NCI-H774 (cell line): ENCODE data around the gene GALNTL6.
"Not testable (repeated sequence)": the region's sequence is repeated elsewhere in the genome, so short reads cannot be mapped to it uniquely, and the experiment has no call there.

Experiments
- DNase-seq: peaks from one replicate; lab custom pipeline; 2025; lab: John Stamatoyannopoulos, UW

GALNTL6 gene

DNA sequence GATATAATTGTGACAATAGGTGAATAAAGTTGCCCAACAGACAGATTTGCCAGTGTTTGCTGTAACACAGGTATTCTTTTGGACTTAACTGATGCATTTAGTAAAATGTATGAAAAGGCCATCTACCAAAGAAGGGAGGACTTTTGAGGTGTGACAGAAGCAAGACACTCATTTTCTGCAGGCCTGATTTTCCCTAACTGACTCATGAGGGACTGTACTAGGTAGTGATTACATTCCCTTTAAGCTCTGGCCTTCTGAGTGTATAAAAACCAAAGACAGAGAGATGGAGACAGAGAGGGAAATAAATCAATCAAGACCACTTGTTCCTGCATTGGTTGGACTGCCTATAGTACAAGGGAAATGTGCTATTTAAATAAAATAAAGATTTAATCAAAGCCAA is 1204.6 kb downstream of the GALNTL6 start:
- DNase-seq: no peak

GRCh38 chr4:173018446-173018845 is 1205.2 kb downstream of the GALNTL6 start:
- no peak for DNase-seq

DNA sequence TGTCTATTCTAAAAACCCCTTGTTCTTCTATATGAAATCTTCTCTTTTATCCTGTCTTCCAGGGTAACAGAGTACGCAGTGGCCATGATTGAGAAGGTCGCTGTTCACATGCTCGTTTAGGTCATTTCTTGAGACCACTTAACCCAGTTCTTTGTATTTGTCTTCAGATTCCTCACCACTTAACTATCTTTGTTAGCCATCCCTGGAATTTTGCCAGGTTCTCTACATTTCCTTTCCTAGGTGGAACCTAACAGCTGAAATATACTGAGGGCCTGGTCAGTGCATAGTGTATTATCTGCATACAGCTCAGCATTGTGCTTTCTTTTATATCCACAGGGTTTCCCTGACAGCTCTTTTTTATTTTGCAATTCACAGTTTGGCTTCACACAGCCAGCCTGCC is 1206.5 kb downstream of the GALNTL6 start:
- no peak for DNase-seq

DNA sequence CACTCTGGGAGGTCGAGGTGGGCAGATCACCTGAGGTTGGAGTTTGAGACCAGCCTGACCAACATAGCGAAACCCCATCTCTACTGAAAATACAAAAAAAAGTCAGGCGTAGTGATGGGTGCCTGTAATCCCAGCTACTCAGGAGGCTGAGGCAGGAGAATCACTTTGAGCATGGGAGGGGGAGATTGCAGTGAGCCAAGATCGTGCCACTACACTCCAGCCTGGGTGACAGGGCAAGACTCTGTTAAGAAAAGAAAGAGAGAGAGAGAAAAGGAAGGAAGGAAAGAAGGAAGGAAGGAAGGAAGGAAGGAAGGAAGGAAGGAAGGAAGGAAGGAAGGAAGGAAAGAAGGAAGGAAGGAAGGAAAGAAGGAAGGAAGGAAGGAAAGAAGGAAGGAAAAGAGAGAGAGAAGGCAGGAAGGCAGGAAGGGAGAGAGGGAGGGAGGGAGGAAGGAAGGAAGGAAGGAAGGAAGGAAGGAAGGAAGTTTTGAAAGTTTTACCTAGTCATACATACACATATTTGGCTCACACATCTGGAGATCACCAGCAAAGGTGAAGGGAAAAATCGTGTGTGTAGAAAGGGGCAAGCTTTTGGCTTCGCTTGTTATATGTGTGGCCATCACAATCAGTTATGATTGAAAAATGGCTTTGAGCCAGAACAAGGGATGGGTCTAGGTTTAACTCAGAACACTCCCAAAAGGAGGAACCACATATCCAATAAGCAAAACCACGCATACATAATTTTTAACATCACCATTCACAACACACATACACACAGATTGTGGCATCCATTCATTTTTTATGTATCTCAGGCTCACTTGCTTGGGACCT is 1208.8 kb downstream of the GALNTL6 start:
- not testable (repeated sequence) for DNase-seq

- no peak for DNase-seq
These were observed 1211.0 kb downstream of the GALNTL6 start for GRCh38 chr4:173024203-173024602.

DNA sequence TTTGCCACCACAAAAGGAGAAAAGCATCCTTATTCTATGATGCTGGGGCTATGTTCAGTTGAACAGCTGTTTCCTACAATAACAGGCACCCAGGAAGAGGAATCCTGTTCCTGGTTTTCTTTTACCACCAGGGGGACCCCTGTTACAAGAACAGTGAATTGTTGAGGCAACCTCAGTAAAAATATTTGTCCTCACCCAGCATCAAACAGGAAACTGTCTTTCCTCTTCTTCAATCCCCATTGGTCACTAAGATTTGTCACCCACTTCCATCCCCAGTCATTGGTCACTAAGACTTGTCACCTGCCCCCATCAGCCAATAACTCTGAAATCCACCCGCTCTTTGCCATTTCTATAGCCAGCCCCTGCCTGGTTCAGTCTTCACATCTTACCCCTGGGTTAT is 1211.9 kb downstream of the GALNTL6 start:
- peak; percentile 48 for DNase-seq

DNA sequence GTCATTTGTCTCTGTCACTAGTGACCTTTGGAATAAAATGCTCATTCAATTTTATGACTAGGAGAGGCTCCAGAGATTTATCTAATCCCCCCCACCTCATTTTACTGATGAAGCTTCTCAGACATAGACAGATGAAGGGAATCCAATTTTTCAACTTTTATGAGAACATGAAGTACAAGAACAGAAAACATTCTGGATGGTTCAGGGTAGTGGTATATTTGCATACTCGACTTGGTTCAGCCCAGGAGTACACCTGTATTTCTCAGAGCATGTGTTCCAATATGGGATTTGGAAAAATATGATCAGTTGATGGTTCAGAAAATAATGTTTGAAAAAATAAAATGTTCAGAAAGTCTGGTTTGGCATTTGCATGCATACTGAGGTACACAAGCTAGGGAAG is 1224.0 kb downstream of the GALNTL6 start:
- no peak for DNase-seq

DNA sequence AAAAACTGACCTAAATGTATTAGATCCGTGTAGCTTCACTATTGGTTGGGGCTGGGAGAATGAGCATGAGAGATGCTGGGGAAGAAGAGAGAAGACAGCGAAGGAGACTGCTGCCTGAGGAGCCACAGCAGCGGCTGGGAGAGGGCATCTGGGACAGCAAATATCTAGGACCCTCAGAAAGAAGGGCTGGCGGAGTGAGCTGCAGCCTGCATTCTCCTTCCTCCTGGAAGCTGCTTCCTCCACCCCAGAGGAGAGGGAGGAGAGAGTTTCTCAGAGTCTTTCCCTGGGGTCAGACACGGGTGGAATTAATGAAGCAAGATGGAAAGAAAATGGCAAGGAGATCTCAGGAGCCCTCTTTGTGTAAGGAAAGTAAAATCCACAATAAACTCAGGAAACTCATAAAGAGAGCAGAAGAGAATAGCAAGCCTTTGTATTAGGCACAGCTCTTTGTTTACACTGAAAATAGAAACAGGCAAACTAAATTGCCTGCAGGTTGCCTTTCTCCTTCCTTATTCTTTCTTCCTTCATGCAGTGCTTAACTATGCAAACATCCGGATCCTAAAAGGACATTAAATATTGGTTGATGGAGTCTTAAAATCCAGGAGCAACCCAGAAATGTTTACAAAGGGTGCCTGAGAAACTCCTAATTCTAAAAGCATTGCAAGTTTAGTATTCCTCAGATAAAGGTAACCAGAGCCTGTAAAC is 1225.1 kb downstream of the GALNTL6 start:
- no peak for DNase-seq

DNA sequence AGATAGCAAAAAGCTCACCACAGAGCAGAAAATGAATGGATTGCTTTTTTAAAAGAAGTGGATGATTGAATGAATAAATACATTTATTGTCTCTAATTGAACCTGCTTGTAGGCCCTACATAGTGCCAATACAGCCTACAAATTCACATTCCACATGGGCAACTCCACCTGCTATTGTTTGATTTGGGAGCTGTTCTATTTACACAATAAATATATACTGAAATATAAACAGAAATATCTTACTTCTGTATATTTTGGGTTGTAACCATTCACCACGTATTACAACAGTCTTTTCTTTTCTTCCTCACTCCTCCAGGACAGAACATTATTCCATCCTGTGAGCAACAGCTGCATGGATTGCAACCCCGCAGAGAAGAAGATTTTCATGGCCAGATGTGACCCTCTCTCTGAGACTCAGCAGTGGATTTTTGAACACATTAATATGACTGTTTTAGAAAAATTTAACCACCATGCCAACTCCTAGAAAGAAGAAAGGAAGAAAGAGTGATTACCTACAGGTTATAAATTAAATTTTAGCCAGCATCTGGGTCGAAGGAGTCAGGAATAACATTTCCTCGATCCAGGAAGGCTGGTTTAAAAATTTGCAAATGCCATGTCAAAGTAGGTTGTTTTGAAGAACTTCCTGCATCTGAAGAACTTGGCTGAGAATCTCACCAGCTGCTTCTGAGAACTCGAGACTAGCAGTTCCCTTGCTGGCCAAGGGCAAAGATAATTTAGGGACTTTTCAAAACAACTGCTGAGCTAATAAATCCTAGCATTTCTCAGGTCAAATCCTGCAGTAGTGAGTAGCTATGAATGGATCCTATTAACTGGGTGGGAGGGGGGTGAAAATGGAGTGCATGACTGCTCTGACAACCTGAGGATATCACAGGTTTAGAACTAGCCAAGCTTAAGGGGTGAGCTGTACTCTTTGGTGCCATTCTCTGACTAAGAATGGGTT is 1226.7 kb downstream of the GALNTL6 start:
- peak; percentile 31 for DNase-seq

- DNase-seq: no peak
These were observed 1228.3 kb downstream of the GALNTL6 start for GRCh38 chr4:173041482-173041881.

DNA sequence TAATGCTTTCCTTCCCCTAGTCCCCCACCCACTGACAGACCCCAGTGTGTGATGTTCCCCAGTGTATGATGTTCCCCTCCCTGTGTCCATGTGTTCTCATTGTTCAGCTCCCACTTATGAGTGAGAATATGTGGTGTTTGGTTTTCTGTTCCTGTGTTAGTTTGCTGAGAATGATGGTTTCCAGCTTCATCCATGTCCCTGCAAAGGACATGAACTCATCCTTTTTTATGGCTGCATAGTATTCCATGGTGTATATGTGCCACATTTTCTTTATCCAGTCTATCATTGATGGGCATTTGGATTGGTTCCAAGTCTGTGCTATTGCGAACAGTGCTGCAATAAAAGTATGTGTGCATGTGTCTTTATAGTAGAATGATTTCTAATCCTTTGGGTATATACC is 1228.9 kb downstream of the GALNTL6 start:
- not testable (repeated sequence) for DNase-seq

DNA sequence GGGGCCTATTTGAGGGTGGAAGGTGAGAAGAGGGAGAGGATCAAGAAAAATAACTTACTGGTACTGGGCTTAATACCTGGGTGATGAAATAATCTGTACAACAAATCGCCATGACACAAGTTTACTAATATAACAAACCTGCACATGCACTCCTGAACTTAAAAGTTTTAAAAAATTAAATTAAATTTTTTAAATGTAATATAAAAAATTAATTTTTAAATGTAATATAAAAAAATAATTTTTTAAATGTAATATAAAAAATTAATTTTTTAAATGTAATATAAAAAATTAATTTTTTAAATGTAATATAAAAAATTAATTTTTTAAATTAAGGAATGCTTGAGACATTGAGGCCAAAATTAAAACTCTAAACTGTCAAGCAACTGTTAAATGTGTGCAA is 1231.1 kb downstream of the GALNTL6 start:
- DNase-seq: no peak

GRCh38 chr4:173045571-173045970 is 1232.4 kb downstream of the GALNTL6 start:
- no peak for DNase-seq

DNA sequence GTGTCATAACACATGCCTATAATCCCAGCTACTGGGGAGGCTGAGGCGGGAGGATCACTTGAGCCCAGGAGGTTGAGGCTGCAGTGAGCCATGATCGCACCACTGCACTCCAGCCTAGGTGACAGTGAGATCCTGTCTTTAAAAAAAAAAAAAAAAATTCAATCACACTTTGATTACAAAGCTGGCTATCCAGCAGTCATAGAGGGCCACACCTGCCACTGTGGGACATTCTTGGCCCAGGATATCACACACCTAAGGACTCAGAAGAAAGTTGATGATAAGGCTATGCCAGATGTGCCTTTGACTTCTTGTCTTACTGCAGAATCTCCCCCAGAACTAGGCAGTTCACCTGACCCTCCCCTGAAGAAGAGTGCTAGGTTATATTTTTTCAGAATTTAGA is 1232.9 kb downstream of the GALNTL6 start:
- no peak for DNase-seq

DNA sequence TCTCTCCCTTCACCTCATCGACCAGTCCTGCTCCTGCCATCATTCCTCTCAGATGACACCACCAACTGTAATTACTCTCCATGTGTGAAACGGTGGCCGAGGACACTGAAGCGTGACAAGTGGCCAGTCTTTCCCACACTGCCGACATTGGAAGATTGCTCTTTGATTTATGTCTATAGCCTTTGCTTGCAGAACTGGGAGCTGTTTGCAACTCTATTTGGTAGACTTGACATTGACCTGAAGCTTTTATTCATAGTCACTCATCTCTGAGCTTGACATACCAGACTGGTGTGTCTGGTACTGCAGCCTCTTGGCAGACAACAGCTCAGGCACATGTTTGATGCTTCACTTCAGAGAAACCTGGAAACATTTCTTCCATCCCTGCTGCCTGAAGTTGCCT is 1233.6 kb downstream of the GALNTL6 start:
- peak; percentile 12 for DNase-seq

- no peak for DNase-seq
These were observed 1238.0 kb downstream of the GALNTL6 start for GRCh38 chr4:173051232-173051631.

- DNase-seq: no peak
These were observed 1238.5 kb downstream of the GALNTL6 start for GRCh38 chr4:173051716-173052115.

- no peak for DNase-seq
These were observed 1239.2 kb downstream of the GALNTL6 start for GRCh38 chr4:173052439-173052838.

- DNase-seq: no peak
These were observed 1243.1 kb downstream of the GALNTL6 start for GRCh38 chr4:173056271-173056670.

- peak; percentile 52 for DNase-seq
These were observed 1243.5 kb downstream of the GALNTL6 start for GRCh38 chr4:173056710-173057109.

DNA sequence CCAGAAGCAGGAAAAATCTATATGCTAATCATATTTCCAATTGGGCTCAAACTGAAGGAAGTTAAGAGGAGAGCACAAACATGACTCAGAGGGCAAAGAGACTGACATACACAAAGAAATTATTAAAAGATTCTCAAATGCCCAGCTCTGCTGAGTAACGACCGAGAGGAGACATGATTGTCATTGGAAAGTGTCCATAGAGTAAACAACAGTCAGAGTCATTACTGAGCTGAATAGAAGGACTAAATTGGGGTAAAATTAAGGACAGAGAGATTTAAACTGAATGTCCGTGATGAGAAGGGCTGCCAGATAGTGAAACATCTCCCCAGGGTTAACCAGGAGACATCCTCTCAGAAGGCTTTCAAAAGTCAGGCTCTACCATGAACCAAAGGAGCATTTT is 1244.2 kb downstream of the GALNTL6 start:
- peak; percentile 9 for DNase-seq

GRCh38 chr4:173057901-173058300 is 1244.7 kb downstream of the GALNTL6 start:
- no peak for DNase-seq
